Endothelial cell (in vitro differentiated cells): ENCODE data around the gene MYO3A. TPM values are rescaled to one million over a fixed set of nuclear protein-coding genes. Genes with fewer than 3 reads are reported as not detected.
A peak's percentile ranks its signal among the peaks of the same experiment; 100 is the strongest.

Experiments
- DNase-seq: peaks from one replicate; pipeline ENCODE4 v3.0.0; 2021; ENCODE audit warnings: low spot score
- H3K27ac Mint-ChIP-seq: one replicate; pipeline ENCODE4 v1.8.0; 2021; ENCODE audit warnings: mixed read lengths, inconsistent platforms; ENCODE audit not compliant: unreplicated experiment
- H3K27me3 Mint-ChIP-seq: one replicate; pipeline ENCODE4 v1.8.0; 2021; ENCODE audit warnings: mild to moderate bottlenecking, moderate library complexity, mixed read lengths, inconsistent platforms; ENCODE audit not compliant: unreplicated experiment
- H3K36me3 Mint-ChIP-seq: one replicate; pipeline ENCODE4 v1.8.0; 2021; ENCODE audit warnings: mild to moderate bottlenecking, low read depth, mixed read lengths, inconsistent platforms; ENCODE audit not compliant: unreplicated experiment
- H3K4me1 Mint-ChIP-seq: one replicate; pipeline ENCODE4 v1.8.0; 2021; ENCODE audit warnings: mild to moderate bottlenecking, mixed read lengths, inconsistent platforms; ENCODE audit not compliant: unreplicated experiment
- H3K4me3 Mint-ChIP-seq: one replicate; pipeline ENCODE4 v1.8.0; 2021; ENCODE audit warnings: mild to moderate bottlenecking, mixed read lengths, inconsistent platforms; ENCODE audit not compliant: unreplicated experiment
- H3K9me3 Mint-ChIP-seq: one replicate; pipeline ENCODE4 v1.8.0; 2021; ENCODE audit warnings: mixed read lengths, inconsistent platforms; ENCODE audit not compliant: unreplicated experiment
- total RNA-seq: library from RNA; stranded (reverse); fragmentation: NEBNext Ultra II Directional; extraction: Animal tissue kit (Norgen Biotek cat#: 25700); gene quantifications from one replicate; pipeline ENCODE4 v1.2.1, GENCODE V29; 2021; ENCODE audit not compliant: unreplicated experiment
- TF ChIP-seq, protein P1 (sequence below): fragments of 200-600 bp; sonication (generic); IDR thresholded peaks from one replicate; pipeline ENCODE4 v1.5.0; 2021; ENCODE audit warnings: antibody characterized with exemption; ENCODE audit not compliant: unreplicated experiment

Gene MYO3A
- total RNA-seq, 1 donor from 2014 or later: 11.4 TPM

DNA sequence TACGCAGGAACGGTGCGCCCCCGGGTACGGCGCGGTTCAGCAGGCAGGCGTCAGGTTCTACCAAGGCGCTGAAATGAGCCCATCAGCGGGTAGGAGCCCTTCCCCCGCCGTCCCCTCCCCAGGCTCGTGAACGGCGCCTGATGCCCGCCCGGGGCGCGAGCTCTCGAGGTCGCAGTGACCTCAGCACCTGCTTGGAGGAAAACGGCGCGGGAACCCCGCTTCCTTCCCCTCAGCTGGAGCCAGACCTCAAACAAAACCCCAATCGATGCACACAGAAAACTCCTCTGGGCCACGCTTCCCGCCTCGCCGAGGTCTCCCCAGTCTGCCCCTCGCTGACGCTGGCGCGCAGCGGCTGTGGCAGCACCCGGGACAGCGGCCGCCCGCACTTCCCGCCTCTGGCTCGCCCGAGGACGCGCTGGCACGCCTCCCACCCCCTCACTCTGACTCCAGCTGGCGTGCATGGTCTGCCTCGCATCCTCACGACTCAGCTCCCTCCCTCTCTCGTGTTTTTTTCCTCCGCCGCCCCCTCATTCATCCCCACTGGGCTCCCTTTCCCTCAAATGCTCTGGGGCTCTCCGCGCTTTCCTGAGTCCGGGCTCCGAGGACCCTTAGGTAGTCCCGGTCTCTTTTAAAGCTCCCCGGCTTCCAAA lies 282.0 kb downstream of the MYO3A start:
- TF ChIP-seq, protein P1, sequence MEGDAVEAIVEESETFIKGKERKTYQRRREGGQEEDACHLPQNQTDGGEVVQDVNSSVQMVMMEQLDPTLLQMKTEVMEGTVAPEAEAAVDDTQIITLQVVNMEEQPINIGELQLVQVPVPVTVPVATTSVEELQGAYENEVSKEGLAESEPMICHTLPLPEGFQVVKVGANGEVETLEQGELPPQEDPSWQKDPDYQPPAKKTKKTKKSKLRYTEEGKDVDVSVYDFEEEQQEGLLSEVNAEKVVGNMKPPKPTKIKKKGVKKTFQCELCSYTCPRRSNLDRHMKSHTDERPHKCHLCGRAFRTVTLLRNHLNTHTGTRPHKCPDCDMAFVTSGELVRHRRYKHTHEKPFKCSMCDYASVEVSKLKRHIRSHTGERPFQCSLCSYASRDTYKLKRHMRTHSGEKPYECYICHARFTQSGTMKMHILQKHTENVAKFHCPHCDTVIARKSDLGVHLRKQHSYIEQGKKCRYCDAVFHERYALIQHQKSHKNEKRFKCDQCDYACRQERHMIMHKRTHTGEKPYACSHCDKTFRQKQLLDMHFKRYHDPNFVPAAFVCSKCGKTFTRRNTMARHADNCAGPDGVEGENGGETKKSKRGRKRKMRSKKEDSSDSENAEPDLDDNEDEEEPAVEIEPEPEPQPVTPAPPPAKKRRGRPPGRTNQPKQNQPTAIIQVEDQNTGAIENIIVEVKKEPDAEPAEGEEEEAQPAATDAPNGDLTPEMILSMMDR: no peak
- peak; percentile 79 for DNase-seq
- Mint-ChIP-seq H3K27me3 (peaks cover 26% of the 10 kb centered on the region), H3K27ac (no peak overlapping the region), H3K36me3 (peaks cover 4% of the 10 kb centered on the region), H3K4me3 (peak overlapping the region; percentile 87), H3K9me3 (no peaks in the 10 kb centered on the region), H3K4me1 (peaks cover 42% of the 10 kb centered on the region)

DNA sequence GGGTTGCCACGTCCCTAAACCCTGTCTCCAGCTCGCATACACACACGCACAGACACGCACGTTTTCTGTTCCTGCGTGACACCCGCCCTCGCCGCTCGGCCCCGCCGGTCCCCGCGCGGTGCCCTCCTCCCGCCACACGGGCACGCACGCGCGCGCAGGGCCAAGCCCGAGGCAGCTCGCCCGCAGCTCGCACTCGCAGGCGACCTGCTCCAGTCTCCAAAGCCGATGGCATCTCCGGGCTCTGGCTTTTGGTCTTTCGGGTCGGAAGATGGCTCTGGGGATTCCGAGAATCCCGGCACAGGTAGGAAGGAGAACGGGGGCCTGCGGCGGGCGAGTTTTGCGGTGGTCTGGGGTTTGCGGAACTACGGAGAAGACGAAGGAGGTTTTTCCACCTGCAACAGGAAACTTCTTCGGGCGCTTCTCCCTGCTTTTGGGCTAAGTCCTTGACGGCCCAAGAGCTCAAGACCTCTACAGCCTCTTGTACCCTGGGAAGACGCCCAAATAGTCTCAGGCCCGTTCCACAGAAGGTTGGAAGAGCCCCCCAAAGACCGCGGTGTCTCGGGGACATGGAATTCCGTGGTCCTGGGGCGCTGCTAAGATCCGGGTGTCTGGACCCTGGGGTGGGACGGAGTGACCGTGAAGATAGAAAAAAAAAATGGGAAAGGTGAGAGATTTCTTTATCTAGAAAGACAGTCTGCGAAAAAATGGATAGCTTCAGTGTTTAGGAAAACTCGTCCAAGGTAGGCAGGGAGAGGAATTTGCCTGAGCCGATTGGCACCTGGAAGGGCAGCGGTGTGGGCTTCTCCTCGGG lies 282.8 kb downstream of the MYO3A start, which contains the start of gene GAD2:
TSS of gene GAD2 (plus strand) at position 190 of the 811 bp plus-strand sequence. CDS start at position 226, 36 bp downstream.
- DNase-seq: no peak
- H3K9me3 Mint-ChIP-seq: no peaks in the 10 kb centered on the region
- H3K4me3 Mint-ChIP-seq: peak within 1 kb of the TSS; percentile 87
- peaks cover 4% of the 10 kb centered on the region for H3K36me3 Mint-ChIP-seq
- H3K27ac Mint-ChIP-seq: no peak within 1 kb of the TSS
- H3K4me1 Mint-ChIP-seq: peaks cover 48% of the 10 kb centered on the region
- TF ChIP-seq, protein P1: no peak
- peaks cover 26% of the 10 kb centered on the region for H3K27me3 Mint-ChIP-seq

DNA sequence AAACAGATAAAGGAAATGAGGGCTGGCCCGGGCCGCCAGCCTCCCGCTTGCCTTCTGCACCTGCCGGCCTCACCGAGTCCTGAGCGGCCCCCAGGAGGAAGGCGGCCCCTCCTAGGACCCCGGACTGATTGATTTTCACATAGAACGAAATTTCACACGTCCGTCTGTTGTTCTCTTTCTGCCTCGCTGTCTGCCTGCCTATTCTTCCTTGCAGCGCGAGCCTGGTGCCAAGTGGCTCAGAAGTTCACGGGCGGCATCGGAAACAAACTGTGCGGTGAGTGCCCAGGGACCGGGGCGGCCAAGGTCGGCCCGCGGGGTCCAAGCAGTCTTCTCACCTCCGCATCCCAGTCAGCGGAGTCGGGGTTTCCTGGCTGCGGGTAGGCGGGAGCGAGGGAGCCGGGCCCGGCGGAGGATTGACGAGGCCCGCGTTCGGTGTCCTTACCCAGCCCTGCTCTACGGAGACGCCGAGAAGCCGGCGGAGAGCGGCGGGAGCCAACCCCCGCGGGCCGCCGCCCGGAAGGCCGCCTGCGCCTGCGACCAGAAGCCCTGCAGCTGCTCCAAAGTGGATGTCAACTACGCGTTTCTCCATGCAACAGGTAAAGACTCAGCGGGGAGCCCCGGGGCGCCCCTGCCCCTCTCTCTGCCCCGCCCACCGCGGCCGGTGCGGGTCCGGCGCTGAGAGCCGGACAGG lies 283.5 kb downstream of the MYO3A start:
- peaks cover 53% of the 10 kb centered on the region for H3K4me1 Mint-ChIP-seq
- peak overlapping the region; percentile 71 for H3K4me3 Mint-ChIP-seq
- peaks cover 25% of the 10 kb centered on the region for H3K27me3 Mint-ChIP-seq

DNA sequence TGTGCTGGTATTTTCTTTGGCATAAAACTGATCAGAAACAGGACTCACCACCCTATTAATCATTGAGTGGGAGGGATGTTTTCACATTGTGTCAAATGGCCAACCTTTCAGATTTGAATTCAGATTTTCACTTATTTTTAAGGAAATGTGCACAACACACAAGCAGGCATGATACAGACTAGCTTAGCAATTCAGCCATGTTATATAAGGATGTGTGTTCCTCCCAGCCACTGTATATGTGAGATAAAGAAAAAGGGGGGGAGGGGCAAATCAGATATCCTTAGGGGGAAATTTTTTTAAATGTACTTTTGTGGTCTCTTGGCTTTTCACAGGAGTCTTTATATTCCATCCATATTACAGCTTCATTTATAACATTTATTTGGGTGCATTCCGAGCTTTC lies 285.6 kb downstream of the MYO3A start:
- TF ChIP-seq, protein P1: no peak
- H3K27me3 Mint-ChIP-seq: peaks cover 22% of the 10 kb centered on the region

More for the DNA sequence above, 283.5 kb downstream of the MYO3A start:
- TF ChIP-seq, protein P1: no peak
- Mint-ChIP-seq H3K36me3 (peaks cover 4% of the 10 kb centered on the region), H3K27ac (no peak overlapping the region), H3K9me3 (no peaks in the 10 kb centered on the region)
- DNase-seq: peak; percentile 22

More for the DNA sequence above, 285.6 kb downstream of the MYO3A start:
- Mint-ChIP-seq H3K4me3 (no peak overlapping the region), H3K4me1 (peaks cover 59% of the 10 kb centered on the region), H3K9me3 (no peaks in the 10 kb centered on the region), H3K27ac (no peak overlapping the region), H3K36me3 (peaks cover 4% of the 10 kb centered on the region)
- no peak for DNase-seq
